ENCODE data around the gene SOAT1. TPM values are rescaled to one million over a fixed set of nuclear protein-coding genes. Genes with fewer than 3 reads are reported as not detected.
"Not testable (repeated sequence)": the region's sequence is repeated elsewhere in the genome, so short reads cannot be mapped to it uniquely, and the experiment has no call there.

SOAT1 gene
- total RNA-seq, 2 donors from 2014 or later, result 34.2 to 41.9 TPM

GRCh38 chr1:179351281-179351680 lies 57.7 kb downstream of the SOAT1 start:
- Mint-ChIP-seq H3K9me3 (no peaks in the 10 kb centered on the region), H3K4me3 (no peak overlapping the region), H3K27ac (no peak overlapping the region), H3K36me3 (ENCODE audit: low read depth) (peaks cover 31% of the 10 kb centered on the region), H3K27me3 (ENCODE audit: insufficient read depth) (no peaks in the 10 kb centered on the region), H3K4me1 (no peaks in the 10 kb centered on the region)
- 91 to 97% methylated on average over 3 of the region's 3 CpGs for WGBS, 2 experiments (ENCODE audit: insufficient coverage in 1 of 2, insufficient read length in 1 of 2)
- Histone ChIP-seq H3K9me3 (ENCODE audit: control insufficient read depth, low read length) (no peaks in the 10 kb centered on the region), H3K27me3 (ENCODE audit: control insufficient read depth, insufficient read depth, low read length, poor library complexity, severe bottlenecking) (no peaks in the 10 kb centered on the region), H3K27ac (ENCODE audit: low read depth, low read length) (no peak overlapping the region), H3K36me3 (ENCODE audit: control insufficient read depth, insufficient read depth, low read length) (peaks cover 78% of the 10 kb centered on the region), H3K9ac (ENCODE audit: extremely low read depth, low read length, poor library complexity, severe bottlenecking) (no peak overlapping the region), H3K4me3 (ENCODE audit: low read length) (no peak overlapping the region), H3K4me1 (ENCODE audit: control insufficient read depth, insufficient read depth, low read length) (no peaks in the 10 kb centered on the region)
- no peak for TF ChIP-seq CTCF (conservative IDR thresholded peaks at IDR 0.05)
- DNase-seq, result no peak

GRCh38 chr1:179352236-179352635 lies 58.6 kb downstream of the SOAT1 start:
- H3K36me3 Mint-ChIP-seq (ENCODE audit: low read depth), result peaks cover 30% of the 10 kb centered on the region
- Histone ChIP-seq H3K4me3 (ENCODE audit: low read length) (no peak overlapping the region), H3K9ac (ENCODE audit: extremely low read depth, low read length, poor library complexity, severe bottlenecking) (no peak overlapping the region), H3K4me1 (ENCODE audit: control insufficient read depth, insufficient read depth, low read length) (no peaks in the 10 kb centered on the region), H3K27ac (ENCODE audit: low read depth, low read length) (no peak overlapping the region), H3K9me3 (ENCODE audit: control insufficient read depth, low read length) (no peaks in the 10 kb centered on the region), H3K36me3 (ENCODE audit: control insufficient read depth, insufficient read depth, low read length) (peaks cover 71% of the 10 kb centered on the region), H3K27me3 (ENCODE audit: control insufficient read depth, insufficient read depth, low read length, poor library complexity, severe bottlenecking) (no peaks in the 10 kb centered on the region)
- H3K9me3 Mint-ChIP-seq, result no peaks in the 10 kb centered on the region
- H3K4me3 Mint-ChIP-seq, result no peak overlapping the region
- TF ChIP-seq CTCF (conservative IDR thresholded peaks at IDR 0.05), result no peak
- no peaks in the 10 kb centered on the region for H3K27me3 Mint-ChIP-seq (ENCODE audit: insufficient read depth)
- 80 to 98% methylated on average over 1 to 2 of the region's 2 CpGs for WGBS, 2 experiments (ENCODE audit: insufficient coverage in 1 of 2, insufficient read length in 1 of 2)
- DNase-seq, result no peak
- no peak overlapping the region for H3K27ac Mint-ChIP-seq
- no peaks in the 10 kb centered on the region for H3K4me1 Mint-ChIP-seq

GRCh38 chr1:179353546-179353945 lies 59.9 kb downstream of the SOAT1 start:
- no peak overlapping the region for H3K27ac Mint-ChIP-seq
- H3K4me3 Mint-ChIP-seq, result no peak overlapping the region
- H3K9me3 Mint-ChIP-seq, result no peaks in the 10 kb centered on the region
- peaks cover 58% of the 10 kb centered on the region for H3K36me3 ChIP-seq (ENCODE audit: control insufficient read depth, insufficient read depth, low read length)
- H3K36me3 Mint-ChIP-seq (ENCODE audit: low read depth), result peaks cover 26% of the 10 kb centered on the region
- 91% methylated on average over 4 to 5 of the region's 5 CpGs for WGBS, 2 experiments (ENCODE audit: insufficient coverage in 1 of 2, insufficient read length in 1 of 2)
- H3K9me3 ChIP-seq (ENCODE audit: control insufficient read depth, low read length), result no peaks in the 10 kb centered on the region
- no peaks in the 10 kb centered on the region for H3K27me3 Mint-ChIP-seq (ENCODE audit: insufficient read depth)
- no peak for DNase-seq
- no peaks in the 10 kb centered on the region for H3K4me1 ChIP-seq (ENCODE audit: control insufficient read depth, insufficient read depth, low read length)
- no peak overlapping the region for H3K4me3 ChIP-seq (ENCODE audit: low read length)
- no peak overlapping the region for H3K27ac ChIP-seq (ENCODE audit: low read depth, low read length)
- no peaks in the 10 kb centered on the region for H3K27me3 ChIP-seq (ENCODE audit: control insufficient read depth, insufficient read depth, low read length, poor library complexity, severe bottlenecking)
- no peak overlapping the region for H3K9ac ChIP-seq (ENCODE audit: extremely low read depth, low read length, poor library complexity, severe bottlenecking)
- TF ChIP-seq CTCF (conservative IDR thresholded peaks at IDR 0.05), result no peak
- H3K4me1 Mint-ChIP-seq, result no peaks in the 10 kb centered on the region

- not testable (repeated sequence) for H3K27me3 Mint-ChIP-seq (ENCODE audit: insufficient read depth); H3K27ac Mint-ChIP-seq; DNase-seq
Observed at GRCh38 chr1:179361631-179362030, 68.0 kb downstream of the SOAT1 start.

More at GRCh38 chr1:179361631-179362030, 68.0 kb downstream of the SOAT1 start:
- not testable (repeated sequence) for H3K27me3 ChIP-seq (ENCODE audit: control insufficient read depth, insufficient read depth, low read length, poor library complexity, severe bottlenecking); H3K4me3 Mint-ChIP-seq; H3K27ac ChIP-seq (ENCODE audit: low read depth, low read length); H3K4me1 Mint-ChIP-seq; H3K9me3 Mint-ChIP-seq; H3K4me3 ChIP-seq (ENCODE audit: low read length); H3K9me3 ChIP-seq (ENCODE audit: control insufficient read depth, low read length); H3K36me3 ChIP-seq (ENCODE audit: control insufficient read depth, insufficient read depth, low read length); H3K9ac ChIP-seq (ENCODE audit: extremely low read depth, low read length, poor library complexity, severe bottlenecking); H3K36me3 Mint-ChIP-seq (ENCODE audit: low read depth); H3K4me1 ChIP-seq (ENCODE audit: control insufficient read depth, insufficient read depth, low read length)
- 92 to 100% methylated on average over 1 to 2 of the region's 2 CpGs for WGBS, 2 experiments (ENCODE audit: insufficient coverage in 1 of 2, insufficient read length in 1 of 2)
